HAP-1 (cell line): ENCODE measurements around the gene HOXB3.
"Not testable (repeated sequence)": the region's sequence is repeated elsewhere in the genome, so short reads cannot be mapped to it uniquely, and the experiment has no call there.

Experiments
- DNase-seq, 2 experiments: peaks; one replicate each; pipeline ENCODE4 v3.0.0-alpha.2; 2016 to 2020; ENCODE audit warnings: low spot score in 2 of 2
- H3K27me3 ChIP-seq: fragments of 250-450 bp; sonication (Bioruptor Pico); 2 replicates; pipeline ENCODE4 v1.5.1; 2020; ENCODE audit warnings: low read depth, mild to moderate bottlenecking, moderate library complexity
- H3K36me3 ChIP-seq: fragments of 250-450 bp; sonication (Bioruptor Pico); replicated peaks from 2 replicates; pipeline ENCODE4 v1.5.1; 2020; ENCODE audit warnings: mild to moderate bottlenecking
- H3K4me1 ChIP-seq: fragments of 250-450 bp; sonication (Bioruptor Pico); 2 replicates; pipeline ENCODE4 v1.5.1; 2020; ENCODE audit warnings: mild to moderate bottlenecking
- H3K4me3 ChIP-seq: fragments of 250-450 bp; sonication (Bioruptor Pico); 2 replicates; pipeline ENCODE4 v1.5.1; 2020; ENCODE audit warnings: mild to moderate bottlenecking, moderate library complexity
- H3K9me3 ChIP-seq: fragments of 250-450 bp; sonication (Bioruptor Pico); 2 replicates; pipeline ENCODE4 v1.5.1; 2020; ENCODE audit warnings: mild to moderate bottlenecking, moderate library complexity
- in situ Hi-C: fragments of 300-500 bp; cut with MboI; formaldehyde crosslinking; loops from 3 replicates; pipeline ENCODE4 v1.14.3; 2020; ENCODE audit warnings: low sequenced_read_pairs, inconsistent platforms, mixed read lengths

Gene HOXB3

DNA sequence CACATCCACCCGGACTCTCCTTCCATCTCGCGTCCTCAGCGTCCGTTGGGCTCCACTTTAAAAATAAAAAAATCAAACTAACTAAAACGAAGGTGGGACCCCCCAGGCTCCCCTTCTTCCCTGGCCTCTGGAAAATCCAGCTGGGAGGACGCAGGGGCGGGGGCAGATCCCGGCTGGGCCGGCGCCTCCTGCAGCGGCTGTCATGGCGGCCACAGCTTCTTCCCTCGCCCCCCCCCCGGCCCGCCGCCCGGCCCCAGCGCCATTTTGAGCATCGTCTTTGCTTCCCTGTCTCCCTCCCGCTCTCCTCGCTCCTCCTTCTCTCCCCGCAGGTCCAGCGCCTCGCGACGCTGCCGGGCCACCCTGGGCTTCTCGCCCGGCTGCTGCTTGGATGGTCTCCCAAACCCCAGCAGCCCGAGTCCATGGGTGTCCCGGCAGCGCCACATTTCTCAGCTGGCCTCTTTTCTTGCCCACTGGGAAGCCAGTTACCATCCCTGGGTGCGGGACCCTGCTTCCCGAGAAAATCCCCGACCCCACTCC, 48.4 kb downstream of the HOXB3 start:
- Histone ChIP-seq H3K9me3 (no peaks in the 10 kb centered on the region), H3K36me3 (peaks cover 15% of the 10 kb centered on the region), H3K27me3 (no peaks in the 10 kb centered on the region), H3K4me1 (peaks cover 24% of the 10 kb centered on the region), H3K4me3 (peak overlapping the region; percentile 68)
- DNase-seq = peak; percentile 44 to 66
- in situ Hi-C loops = loop anchor here (5.0 kb wide), 1 partner anchor 36 kb away; the partner anchor contains the start of gene HOXB4

DNA sequence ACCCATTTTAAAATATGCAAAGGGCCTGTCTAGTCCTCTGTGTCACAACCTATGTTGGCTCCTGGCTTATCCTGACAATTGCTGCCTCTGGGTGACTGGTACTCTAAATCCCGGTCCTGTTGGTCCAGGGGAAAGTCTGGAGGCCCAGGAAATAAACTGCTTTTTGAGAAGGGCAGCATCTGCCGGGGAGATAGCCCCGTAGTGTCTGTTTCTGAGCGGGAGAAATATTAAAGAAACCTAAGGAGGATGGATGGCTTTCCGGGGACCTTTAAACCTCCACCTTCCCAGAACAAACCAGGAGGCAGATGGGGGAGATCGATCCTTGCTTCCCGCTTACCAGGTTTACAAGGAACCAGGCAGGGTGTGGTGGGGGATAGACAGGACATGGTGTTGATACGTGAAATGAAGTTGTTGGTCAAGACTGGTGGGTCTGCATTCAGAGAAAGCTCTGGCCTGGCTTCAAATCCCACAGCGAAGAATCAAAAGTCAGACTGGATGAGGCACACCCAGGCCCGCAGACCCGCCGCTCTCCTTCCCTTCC, 48.9 kb downstream of the HOXB3 start:
- Histone ChIP-seq H3K9me3 (no peaks in the 10 kb centered on the region), H3K36me3 (peaks cover 15% of the 10 kb centered on the region), H3K4me3 (peak overlapping the region; percentile 68), H3K27me3 (no peaks in the 10 kb centered on the region), H3K4me1 (peaks cover 19% of the 10 kb centered on the region)
- no peak for DNase-seq
- in situ Hi-C loops = loop anchor here (5.0 kb wide), 1 partner anchor 36 kb away; the partner anchor contains the start of gene HOXB4

DNA sequence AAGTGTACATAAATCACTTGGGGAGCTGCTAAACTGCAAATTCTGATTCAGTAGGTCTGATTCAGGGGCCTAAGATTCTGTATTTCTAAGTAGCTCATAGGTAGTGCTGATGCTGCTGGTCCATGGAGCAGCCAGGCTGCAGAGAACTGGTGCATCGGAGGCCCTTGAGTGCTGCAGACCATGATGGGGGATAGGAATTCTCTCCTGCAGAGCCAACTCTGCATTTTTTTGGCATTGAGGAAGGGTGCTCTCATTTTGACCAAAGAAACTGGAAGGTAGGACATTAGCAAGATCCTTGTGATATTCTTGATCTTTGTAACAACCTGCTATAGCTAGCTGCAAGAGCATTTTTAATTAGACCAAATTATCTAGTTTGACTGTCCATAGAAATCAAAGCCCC, 49.8 kb downstream of the HOXB3 start:
- H3K4me3 ChIP-seq = no peak overlapping the region
- in situ Hi-C loops = loop anchor here (5.0 kb wide), 1 partner anchor 37 kb away; the partner anchor contains the start of gene HOXB4

DNA sequence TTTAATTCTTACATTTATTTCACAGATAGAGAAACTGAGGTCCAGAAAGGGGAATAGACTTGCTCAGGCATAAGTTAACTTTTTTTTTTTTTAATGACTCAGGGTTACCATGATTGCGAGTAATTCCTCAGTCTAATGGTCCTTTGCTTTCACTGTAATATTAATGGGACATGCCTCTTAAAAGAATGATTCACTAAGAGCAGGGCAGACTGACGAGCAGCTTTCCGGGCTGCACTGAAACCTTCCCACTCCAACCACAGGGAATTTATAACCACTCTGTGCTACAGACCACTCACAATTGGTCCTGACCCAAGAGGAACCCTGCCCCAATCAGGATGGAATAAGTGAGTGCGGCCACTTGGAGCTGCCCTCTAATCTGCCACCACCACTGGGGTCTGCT, 50.9 kb downstream of the HOXB3 start:
- no peaks in the 10 kb centered on the region for H3K9me3 ChIP-seq
- no peaks in the 10 kb centered on the region for H3K27me3 ChIP-seq
- H3K36me3 ChIP-seq = peaks cover 15% of the 10 kb centered on the region
- DNase-seq = no peak
- peaks cover 8% of the 10 kb centered on the region for H3K4me1 ChIP-seq
- in situ Hi-C loops = no loop called here
- no peak overlapping the region for H3K4me3 ChIP-seq

More for the DNA sequence above, 49.8 kb downstream of the HOXB3 start:
- no peaks in the 10 kb centered on the region for H3K27me3 ChIP-seq
- H3K36me3 ChIP-seq = peaks cover 15% of the 10 kb centered on the region
- H3K4me1 ChIP-seq = peaks cover 10% of the 10 kb centered on the region
- no peaks in the 10 kb centered on the region for H3K9me3 ChIP-seq
- no peak for DNase-seq

DNA sequence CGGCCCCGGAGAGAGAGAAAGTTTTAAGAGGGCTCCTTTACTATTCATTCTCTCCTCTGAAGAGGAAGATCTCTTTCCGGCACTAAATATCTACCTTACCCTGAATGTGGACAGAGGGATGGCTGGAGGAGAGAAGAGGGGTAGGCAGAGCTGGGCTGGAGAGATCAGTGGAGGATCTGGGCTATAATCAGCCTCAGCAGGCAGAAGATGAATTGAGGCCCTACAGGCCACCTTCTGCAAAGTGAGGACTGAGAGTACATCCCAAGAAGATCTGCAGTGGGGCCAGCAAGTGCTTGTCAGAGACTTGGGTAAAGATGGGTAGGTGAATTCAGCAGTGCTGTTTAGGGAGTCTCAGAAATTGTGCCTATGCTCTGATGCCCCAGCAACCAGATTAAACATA, 52.7 kb downstream of the HOXB3 start:
- Histone ChIP-seq H3K4me1 (peaks cover 8% of the 10 kb centered on the region), H3K36me3 (peaks cover 5% of the 10 kb centered on the region), H3K27me3 (no peaks in the 10 kb centered on the region), H3K4me3 (no peak overlapping the region), H3K9me3 (no peaks in the 10 kb centered on the region)
- DNase-seq = no peak
- in situ Hi-C loops = no loop called here

DNA sequence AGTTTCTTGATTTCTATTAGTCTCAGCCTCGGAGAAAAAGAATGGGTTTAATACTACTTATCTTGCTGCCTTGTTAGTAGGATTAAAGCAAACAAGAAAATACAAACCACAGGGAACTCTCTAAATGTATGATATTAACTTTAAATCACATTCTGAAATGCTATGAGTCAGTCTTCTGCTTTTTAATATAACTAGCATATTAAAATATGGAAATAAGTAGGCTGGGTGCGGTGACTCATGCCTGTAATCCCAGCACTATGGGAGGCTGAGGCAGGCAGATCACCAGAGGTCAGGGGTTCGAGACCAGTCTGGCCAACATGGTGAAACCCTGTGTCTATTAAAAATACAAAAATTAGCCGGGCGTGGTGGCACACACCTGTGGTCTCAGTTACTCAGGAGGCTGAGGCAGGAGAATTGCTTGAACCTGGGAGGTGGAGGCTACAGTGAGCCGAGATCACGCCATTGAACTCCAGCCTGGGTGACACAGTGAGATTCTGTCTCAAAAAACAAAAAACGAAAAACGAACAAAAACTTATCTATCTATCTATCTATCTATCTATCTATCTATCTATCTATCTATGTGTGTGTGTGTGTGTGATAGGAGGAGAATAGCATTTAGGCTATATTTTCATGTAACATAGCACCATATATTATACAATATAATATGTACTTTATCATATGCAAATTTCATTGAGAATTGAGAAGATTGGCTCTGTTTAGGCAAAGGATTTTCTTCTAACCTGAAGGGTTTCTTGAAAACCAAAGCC, 54.1 kb downstream of the HOXB3 start:
- H3K4me1 ChIP-seq, H3K27me3 ChIP-seq, H3K9me3 ChIP-seq, H3K4me3 ChIP-seq, H3K36me3 ChIP-seq, DNase-seq, in situ Hi-C loops: not testable (repeated sequence)

DNA sequence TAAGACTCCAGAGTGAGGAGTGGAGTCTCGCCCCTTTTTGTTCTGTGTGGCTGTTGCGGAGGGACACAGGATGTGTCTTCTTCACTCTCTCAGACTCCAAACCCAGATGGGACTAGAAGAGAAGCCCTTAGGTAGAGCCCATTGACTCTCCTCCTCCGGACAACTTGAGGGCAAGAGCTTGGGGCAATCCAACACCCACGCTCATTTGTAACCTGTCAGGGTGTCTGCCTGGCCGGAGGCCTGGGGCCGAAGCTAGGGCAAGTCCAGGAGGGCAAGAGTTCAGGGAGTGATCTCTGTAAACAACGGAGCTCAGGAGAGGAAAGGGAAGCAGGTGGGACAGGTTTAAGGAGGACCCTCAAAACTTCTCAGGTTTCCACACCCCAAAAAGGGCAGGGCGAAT, 57.8 kb downstream of the HOXB3 start:
- H3K27me3 ChIP-seq = no peaks in the 10 kb centered on the region
- no peaks in the 10 kb centered on the region for H3K4me1 ChIP-seq
- no peak for DNase-seq
- no peaks in the 10 kb centered on the region for H3K9me3 ChIP-seq
- H3K4me3 ChIP-seq = no peak overlapping the region
- no peaks in the 10 kb centered on the region for H3K36me3 ChIP-seq
- in situ Hi-C loops = no loop called here

DNA sequence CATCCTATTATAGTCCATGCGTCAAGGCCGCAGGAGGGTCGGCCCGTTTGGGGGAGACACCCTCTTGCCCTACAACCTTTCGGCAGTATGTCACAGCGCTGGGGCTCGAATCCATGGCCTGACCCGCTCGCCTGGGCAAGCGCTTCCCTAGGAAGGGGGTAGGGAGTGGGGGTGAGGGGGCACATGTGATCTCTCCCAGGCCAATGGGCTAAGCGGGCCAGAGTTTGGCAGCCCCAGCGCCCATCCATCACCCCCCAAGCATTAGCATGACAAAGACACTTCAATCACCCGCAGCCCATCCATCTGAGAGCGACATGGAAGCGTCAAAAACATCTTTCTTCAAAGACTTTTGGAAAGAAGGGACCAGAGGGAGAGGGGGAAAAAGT, 59.2 kb downstream of the HOXB3 start, which contains the start of gene HOXB1:
Gene HOXB1, minus strand, starts transcription at position 125 of the 386 bp plus-strand sequence. Its CDS starts 107 bp downstream, at position 18.
- H3K4me3 ChIP-seq = no peak within 1 kb of the TSS
- DNase-seq = no peak
- no peaks in the 10 kb centered on the region for H3K4me1 ChIP-seq
- in situ Hi-C loops = no loop called here
- no peaks in the 10 kb centered on the region for H3K27me3 ChIP-seq
- H3K9me3 ChIP-seq = no peaks in the 10 kb centered on the region
- no peaks in the 10 kb centered on the region for H3K36me3 ChIP-seq

DNA sequence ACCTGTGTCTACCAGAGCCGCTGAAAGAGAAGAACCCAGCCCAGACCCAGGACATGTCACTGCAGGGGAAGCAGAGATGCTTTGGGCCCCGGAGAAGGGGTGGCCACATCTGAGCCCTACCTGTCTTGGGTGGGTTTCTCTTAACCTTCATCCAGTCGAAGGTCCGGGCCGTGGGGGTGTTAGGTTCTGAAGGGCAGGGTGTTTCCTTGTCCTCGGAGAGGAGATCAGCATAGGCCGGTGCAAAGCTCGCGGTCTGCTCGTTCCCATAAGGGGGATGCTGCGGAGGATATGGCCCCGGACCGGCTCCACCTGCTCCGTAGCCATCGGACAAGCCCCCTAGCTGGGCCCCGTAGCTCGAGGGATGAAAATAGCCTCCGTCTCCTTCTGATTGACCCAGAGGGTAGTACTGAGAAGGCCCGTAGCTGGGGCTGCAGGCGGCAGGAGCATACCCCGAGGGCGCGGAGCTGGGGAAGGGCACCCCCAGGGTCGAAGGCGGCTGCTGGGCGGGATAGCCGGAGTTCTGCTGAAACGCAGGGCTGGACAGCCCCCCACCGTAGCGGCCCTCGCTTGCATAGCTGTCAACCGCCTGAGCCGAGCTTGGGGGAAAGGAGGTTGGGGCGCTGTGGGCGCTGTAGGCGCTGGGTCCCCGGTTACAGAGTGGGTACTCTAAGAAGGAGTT, 59.7 kb downstream of the HOXB3 start:
- Histone ChIP-seq H3K9me3 (no peaks in the 10 kb centered on the region), H3K4me1 (no peaks in the 10 kb centered on the region), H3K27me3 (no peaks in the 10 kb centered on the region), H3K4me3 (no peak overlapping the region), H3K36me3 (no peaks in the 10 kb centered on the region)
- DNase-seq = no peak
- in situ Hi-C loops = no loop called here

DNA sequence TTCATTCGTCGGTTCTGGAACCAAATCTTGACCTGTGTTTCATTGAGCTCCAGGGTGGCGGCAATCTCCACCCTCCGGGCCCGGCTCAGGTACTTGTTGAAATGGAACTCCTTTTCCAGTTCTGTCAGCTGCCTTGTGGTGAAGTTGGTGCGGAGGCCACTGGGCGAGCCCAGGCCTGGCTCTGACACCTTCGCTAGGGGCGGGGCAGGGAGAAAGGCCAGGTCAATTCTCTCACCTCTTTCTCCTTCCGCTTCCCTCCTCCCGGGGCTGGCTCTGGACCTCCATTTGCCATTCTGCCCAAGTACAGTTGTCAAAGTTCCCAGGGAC, 60.4 kb downstream of the HOXB3 start:
- in situ Hi-C loops = no loop called here
- Histone ChIP-seq H3K4me1 (no peaks in the 10 kb centered on the region), H3K36me3 (no peaks in the 10 kb centered on the region), H3K4me3 (no peak overlapping the region), H3K9me3 (no peaks in the 10 kb centered on the region), H3K27me3 (no peaks in the 10 kb centered on the region)
- DNase-seq = no peak

DNA sequence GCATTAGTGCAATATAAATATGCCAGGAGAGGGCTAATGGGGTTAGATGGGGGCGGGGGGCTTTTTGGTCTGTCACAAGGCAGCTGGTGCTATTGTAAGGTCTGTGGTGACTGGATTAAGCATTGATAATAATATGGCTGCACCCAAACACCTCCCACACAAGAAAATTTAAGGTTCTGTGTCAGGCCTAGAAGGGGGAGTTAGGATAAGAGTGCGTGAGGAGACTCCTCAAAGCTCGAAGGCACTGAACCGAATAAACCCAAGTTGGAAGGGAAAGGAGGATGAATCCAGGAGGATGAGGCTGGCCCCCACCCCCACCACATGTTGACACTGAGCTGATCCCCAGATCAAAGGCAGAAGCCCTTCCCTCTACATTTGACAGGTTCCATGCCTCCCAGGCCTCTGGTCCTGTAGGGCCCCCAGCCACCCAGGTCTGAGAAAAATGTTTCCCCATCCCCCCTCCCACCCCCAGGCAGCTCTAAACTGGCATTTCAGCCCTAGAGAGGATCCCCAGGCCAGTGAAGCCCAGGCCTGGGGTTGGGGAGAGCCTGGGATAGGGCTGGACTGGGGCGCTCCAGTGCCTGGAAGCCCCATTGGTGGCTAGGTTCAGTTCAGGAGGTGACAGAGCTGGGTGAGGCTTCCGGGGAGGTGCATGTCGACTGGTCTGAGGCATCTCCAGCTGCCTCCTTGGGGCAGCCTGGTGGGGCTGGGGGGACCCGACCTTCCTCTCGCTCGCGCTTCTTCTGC, 60.9 kb downstream of the HOXB3 start:
- H3K4me1 ChIP-seq = no peaks in the 10 kb centered on the region
- in situ Hi-C loops = no loop called here

DNA sequence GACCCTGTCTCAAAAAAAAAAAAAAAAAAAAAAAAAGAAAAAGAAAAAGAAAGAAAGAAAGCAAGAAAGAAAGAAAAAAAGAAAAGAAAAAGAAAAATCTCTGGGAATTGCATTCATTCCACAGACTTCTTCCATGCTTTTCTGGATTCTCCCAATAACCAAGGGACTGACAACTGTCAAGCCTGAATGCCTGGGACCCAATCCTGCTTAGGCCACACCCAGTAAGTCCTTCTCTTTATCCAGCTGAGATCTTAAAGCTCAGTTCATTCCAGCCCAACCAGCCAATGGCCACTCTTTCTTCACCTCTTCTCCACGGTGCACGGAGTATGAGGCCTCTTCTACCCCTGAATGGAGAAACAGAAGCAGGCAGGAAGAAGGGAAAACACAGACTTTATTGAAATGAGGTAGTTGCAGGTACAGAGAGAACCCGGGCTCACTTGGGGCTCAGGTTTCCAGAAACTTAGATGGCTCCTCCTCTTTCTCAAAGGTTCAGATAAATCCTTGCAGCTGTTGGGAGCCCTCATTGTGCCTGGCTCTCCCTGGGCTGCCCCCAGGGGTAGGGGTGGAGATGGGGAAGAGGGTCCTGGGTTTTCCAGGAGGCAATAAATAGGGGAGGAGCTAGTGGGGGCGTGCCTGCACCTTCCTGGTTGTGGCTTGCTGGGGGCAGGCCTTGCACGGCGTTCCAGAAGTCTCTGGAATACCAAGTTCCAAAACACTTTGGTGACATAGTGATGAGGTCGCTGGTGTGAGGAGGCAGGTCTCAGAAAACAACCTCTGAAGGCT, 61.7 kb downstream of the HOXB3 start:
- no peaks in the 10 kb centered on the region for H3K9me3 ChIP-seq
- H3K36me3 ChIP-seq = no peaks in the 10 kb centered on the region
- DNase-seq = no peak
- H3K4me1 ChIP-seq = no peaks in the 10 kb centered on the region
- H3K4me3 ChIP-seq = no peak overlapping the region
- in situ Hi-C loops = no loop called here
- H3K27me3 ChIP-seq = peaks cover 2% of the 10 kb centered on the region

More for the DNA sequence above, 60.9 kb downstream of the HOXB3 start:
- DNase-seq = no peak
- H3K27me3 ChIP-seq = no peaks in the 10 kb centered on the region
- no peaks in the 10 kb centered on the region for H3K9me3 ChIP-seq
- H3K36me3 ChIP-seq = no peaks in the 10 kb centered on the region
- no peak overlapping the region for H3K4me3 ChIP-seq

DNA sequence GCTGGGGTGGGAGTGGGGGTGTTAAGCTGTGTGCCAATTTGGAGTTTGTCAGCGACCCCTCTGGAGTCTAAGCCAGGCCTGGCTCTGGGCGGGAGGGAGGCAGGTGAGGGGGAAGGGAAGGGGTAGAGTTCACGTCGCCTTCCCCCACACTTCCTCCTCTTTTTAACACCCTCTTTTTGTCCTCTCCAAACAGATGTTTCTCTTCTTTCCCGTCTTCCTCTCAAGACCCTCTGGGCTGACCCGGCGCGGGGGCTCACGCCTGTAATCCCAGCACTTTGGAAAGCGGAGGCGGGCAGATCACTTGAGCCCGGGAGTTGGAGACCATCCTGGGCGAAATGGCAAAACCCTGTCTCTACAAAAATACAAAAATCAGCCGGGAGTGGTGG, 62.5 kb downstream of the HOXB3 start:
- Histone ChIP-seq H3K4me3 (no peak overlapping the region), H3K27me3 (peaks cover 2% of the 10 kb centered on the region)

More for the DNA sequence above, 62.5 kb downstream of the HOXB3 start:
- in situ Hi-C loops = no loop called here
- Histone ChIP-seq H3K36me3 (no peaks in the 10 kb centered on the region), H3K9me3 (no peaks in the 10 kb centered on the region), H3K4me1 (no peaks in the 10 kb centered on the region)
- no peak for DNase-seq
